ENCODE measurements around the gene C10orf90. TPM values are rescaled to one million over a fixed set of nuclear protein-coding genes. Genes with fewer than 3 reads are reported as not detected.

C10orf90 gene
- polyA plus RNA-seq, 3 donors, result not detected

- H3K4me1 ChIP-seq (ENCODE audit: control insufficient read depth in 1 of 2, insufficient read depth in 2 of 2, low read length in 2 of 2), result no peaks in the 10 kb centered on the region
- H3K9me3 ChIP-seq (replicated peaks in 1 of 2; ENCODE audit: control insufficient read depth in 1 of 2, insufficient read depth in 1 of 2, low read length in 2 of 2), result peaks cover 0 to 9% of the 10 kb centered on the region in 2 donors
- no peak overlapping the region for H3K4me2 ChIP-seq (replicated peaks; ENCODE audit: extremely low read depth, low read length, poor library complexity, severe bottlenecking)
- H3K36me3 ChIP-seq (replicated peaks in 1 of 2; ENCODE audit: control insufficient read depth in 1 of 2, insufficient read depth in 2 of 2, low read length in 2 of 2), result no peaks in the 10 kb centered on the region
- no peak overlapping the region for H3K9ac ChIP-seq (ENCODE audit: insufficient read depth, low read length, poor library complexity, severe bottlenecking)
- Mint-ChIP-seq H3K27me3 (ENCODE audit: low read depth in 3 of 3) (peaks cover 1 to 2% (median 2%) of the 10 kb centered on the region in 3 donors), H3K4me3 (no peak overlapping the region), H3K9me3 (peaks cover 3 to 10% (median 4%) of the 10 kb centered on the region in 7 donors), H3K27ac (no peak overlapping the region), H3K36me3 (no peaks in the 10 kb centered on the region), H3K4me1 (no peaks in the 10 kb centered on the region)
- no peak for DNase-seq
- 60% methylated on average over 1 of the region's 1 CpG for WGBS (ENCODE audit: insufficient coverage)
- no peaks in the 10 kb centered on the region for H4K20me1 ChIP-seq (ENCODE audit: insufficient read depth, low read length)
- TF ChIP-seq CTCF (IDR thresholded peaks at IDR 0.05), result no peak
- no peaks in the 10 kb centered on the region for H3K79me2 ChIP-seq (ENCODE audit: insufficient read depth, low read length)
- H3K27ac ChIP-seq (ENCODE audit: low read depth in 1 of 2, low read length in 2 of 2), result no peak overlapping the region
- intact Hi-C loops (cut with micrococcal nuclease), result no loop called here
- no peak overlapping the region for H2AFZ ChIP-seq (ENCODE audit: insufficient read depth, low read depth, low read length, poor library complexity, severe bottlenecking)
- H3K27me3 ChIP-seq (ENCODE audit: control insufficient read depth in 2 of 2, insufficient read depth in 2 of 2, low read length in 2 of 2), result no peaks in the 10 kb centered on the region
- no peak overlapping the region for H3K4me3 ChIP-seq (replicated peaks in 1 of 3; ENCODE audit: low read depth in 2 of 3, low read length in 3 of 3)
Measured at GRCh38 chr10:126691456-126691855, 21.0 kb upstream of the C10orf90 start.

GRCh38 chr10:126690534-126690933 lies 20.0 kb upstream of the C10orf90 start:
- Mint-ChIP-seq H3K9me3 (peaks cover 3 to 10% (median 5%) of the 10 kb centered on the region in 7 donors), H3K27ac (no peak overlapping the region), H3K27me3 (ENCODE audit: low read depth in 3 of 3) (peaks cover 1 to 3% (median 3%) of the 10 kb centered on the region in 3 donors), H3K36me3 (no peaks in the 10 kb centered on the region), H3K4me3 (no peak overlapping the region), H3K4me1 (no peaks in the 10 kb centered on the region)
- no peak overlapping the region for H2AFZ ChIP-seq (ENCODE audit: insufficient read depth, low read depth, low read length, poor library complexity, severe bottlenecking)
- intact Hi-C loops (cut with micrococcal nuclease), result no loop called here
- no peaks in the 10 kb centered on the region for H3K4me1 ChIP-seq (ENCODE audit: control insufficient read depth in 1 of 2, insufficient read depth in 2 of 2, low read length in 2 of 2)
- TF ChIP-seq CTCF (IDR thresholded peaks at IDR 0.05), result no peak
- no peaks in the 10 kb centered on the region for H4K20me1 ChIP-seq (ENCODE audit: insufficient read depth, low read length)
- no peak overlapping the region for H3K9ac ChIP-seq (ENCODE audit: insufficient read depth, low read length, poor library complexity, severe bottlenecking)
- H3K27me3 ChIP-seq (ENCODE audit: control insufficient read depth in 2 of 2, insufficient read depth in 2 of 2, low read length in 2 of 2), result no peaks in the 10 kb centered on the region
- no peak overlapping the region for H3K27ac ChIP-seq (ENCODE audit: low read depth in 1 of 2, low read length in 2 of 2)
- no peak overlapping the region for H3K4me2 ChIP-seq (replicated peaks; ENCODE audit: extremely low read depth, low read length, poor library complexity, severe bottlenecking)
- H3K4me3 ChIP-seq (replicated peaks in 1 of 3; ENCODE audit: low read depth in 2 of 3, low read length in 3 of 3), result no peak overlapping the region
- WGBS (ENCODE audit: insufficient coverage), result no CpG with 5 or more reads among the region's 2 CpGs
- peaks cover 0 to 9% of the 10 kb centered on the region in 2 donors for H3K9me3 ChIP-seq (replicated peaks in 1 of 2; ENCODE audit: control insufficient read depth in 1 of 2, insufficient read depth in 1 of 2, low read length in 2 of 2)
- H3K79me2 ChIP-seq (ENCODE audit: insufficient read depth, low read length), result no peaks in the 10 kb centered on the region
- no peak for DNase-seq
- no peaks in the 10 kb centered on the region for H3K36me3 ChIP-seq (replicated peaks in 1 of 2; ENCODE audit: control insufficient read depth in 1 of 2, insufficient read depth in 2 of 2, low read length in 2 of 2)
